Astrocyte (in vitro differentiated cells and primary cell): ENCODE results near the gene KRTAP10-6.

Experiments
- EZH2 ChIP-seq: IDR thresholded peaks from 2 replicates; pipeline ENCODE4 v1.6.1; 2012; ENCODE audit warnings: mild to moderate bottlenecking, low read length, inconsistent platforms; ENCODE audit not compliant: insufficient read depth
- TF ChIP-seq, protein P1 (sequence below): IDR thresholded peaks from 2 replicates; pipeline ENCODE4 v1.5.1; 2011; ENCODE audit warnings: low read depth, mild to moderate bottlenecking, inconsistent platforms, low read length, moderate library complexity; ENCODE audit not compliant: insufficient read depth

DNA sequence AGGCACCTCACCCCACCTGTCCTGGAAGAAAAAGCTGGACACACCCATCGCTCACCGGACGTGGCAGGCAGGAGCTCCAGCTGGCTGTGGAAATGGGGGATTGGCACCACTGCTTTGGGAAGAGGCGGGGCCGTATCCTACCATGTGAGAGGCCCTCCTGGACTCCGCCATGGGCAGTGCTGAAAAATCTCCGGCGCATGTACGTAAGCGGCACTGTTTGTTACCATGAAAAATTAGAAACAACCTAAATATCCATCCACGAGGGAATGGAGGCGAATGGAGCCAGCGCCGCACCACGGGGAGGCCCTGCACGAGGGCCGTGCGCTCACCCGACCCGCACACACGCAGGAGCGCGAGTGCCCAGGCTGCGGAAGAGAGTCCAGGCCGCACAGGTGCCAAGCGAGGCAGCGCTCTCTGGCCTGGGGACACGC lies 22.7 kb upstream of the KRTAP10-6 start:
- TF ChIP-seq, protein P1, sequence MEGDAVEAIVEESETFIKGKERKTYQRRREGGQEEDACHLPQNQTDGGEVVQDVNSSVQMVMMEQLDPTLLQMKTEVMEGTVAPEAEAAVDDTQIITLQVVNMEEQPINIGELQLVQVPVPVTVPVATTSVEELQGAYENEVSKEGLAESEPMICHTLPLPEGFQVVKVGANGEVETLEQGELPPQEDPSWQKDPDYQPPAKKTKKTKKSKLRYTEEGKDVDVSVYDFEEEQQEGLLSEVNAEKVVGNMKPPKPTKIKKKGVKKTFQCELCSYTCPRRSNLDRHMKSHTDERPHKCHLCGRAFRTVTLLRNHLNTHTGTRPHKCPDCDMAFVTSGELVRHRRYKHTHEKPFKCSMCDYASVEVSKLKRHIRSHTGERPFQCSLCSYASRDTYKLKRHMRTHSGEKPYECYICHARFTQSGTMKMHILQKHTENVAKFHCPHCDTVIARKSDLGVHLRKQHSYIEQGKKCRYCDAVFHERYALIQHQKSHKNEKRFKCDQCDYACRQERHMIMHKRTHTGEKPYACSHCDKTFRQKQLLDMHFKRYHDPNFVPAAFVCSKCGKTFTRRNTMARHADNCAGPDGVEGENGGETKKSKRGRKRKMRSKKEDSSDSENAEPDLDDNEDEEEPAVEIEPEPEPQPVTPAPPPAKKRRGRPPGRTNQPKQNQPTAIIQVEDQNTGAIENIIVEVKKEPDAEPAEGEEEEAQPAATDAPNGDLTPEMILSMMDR, result no peak
- no peak for TF ChIP-seq EZH2
